Loucy (cell line): Measurements from ENCODE around the gene LDB1.

Source experiments
- EZH2phosphoT487 ChIP-seq: fragments of 200-600 bp; IDR thresholded peaks from 2 replicates; pipeline ENCODE4 v1.6.1; 2018; ENCODE audit warnings: antibody characterized with exemption, mild to moderate bottlenecking, moderate library complexity, borderline replicate concordance
- TF ChIP-seq, protein P1 (sequence below): fragments of 200-600 bp; sonication (generic); conservative IDR thresholded peaks from 2 replicates; pipeline ENCODE4 v1.5.1; 2014; ENCODE audit warnings: mild to moderate bottlenecking, antibody characterized with exemption, low read length

GRCh38 chr10:102121739-102122372, 1.7 kb upstream of the LDB1 start:
- TF ChIP-seq, protein P1, sequence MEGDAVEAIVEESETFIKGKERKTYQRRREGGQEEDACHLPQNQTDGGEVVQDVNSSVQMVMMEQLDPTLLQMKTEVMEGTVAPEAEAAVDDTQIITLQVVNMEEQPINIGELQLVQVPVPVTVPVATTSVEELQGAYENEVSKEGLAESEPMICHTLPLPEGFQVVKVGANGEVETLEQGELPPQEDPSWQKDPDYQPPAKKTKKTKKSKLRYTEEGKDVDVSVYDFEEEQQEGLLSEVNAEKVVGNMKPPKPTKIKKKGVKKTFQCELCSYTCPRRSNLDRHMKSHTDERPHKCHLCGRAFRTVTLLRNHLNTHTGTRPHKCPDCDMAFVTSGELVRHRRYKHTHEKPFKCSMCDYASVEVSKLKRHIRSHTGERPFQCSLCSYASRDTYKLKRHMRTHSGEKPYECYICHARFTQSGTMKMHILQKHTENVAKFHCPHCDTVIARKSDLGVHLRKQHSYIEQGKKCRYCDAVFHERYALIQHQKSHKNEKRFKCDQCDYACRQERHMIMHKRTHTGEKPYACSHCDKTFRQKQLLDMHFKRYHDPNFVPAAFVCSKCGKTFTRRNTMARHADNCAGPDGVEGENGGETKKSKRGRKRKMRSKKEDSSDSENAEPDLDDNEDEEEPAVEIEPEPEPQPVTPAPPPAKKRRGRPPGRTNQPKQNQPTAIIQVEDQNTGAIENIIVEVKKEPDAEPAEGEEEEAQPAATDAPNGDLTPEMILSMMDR = no peak
- no peak for TF ChIP-seq EZH2phosphoT487
